PC-3 (cell line): ENCODE data around the gene MYL5. TPM values are rescaled to one million over a fixed set of nuclear protein-coding genes. Genes with fewer than 3 reads are reported as not detected.

Experiments
- ATAC-seq: fragments of 200-7000 bp; cut with Tn5 transposase; 2 replicates; pipeline ENCODE4 v1.9.1; 2020; ENCODE audit warnings: mild to moderate bottlenecking, moderate library complexity
- BruUV-seq: library from RNA; stranded (reverse); fragments of 400-500 nt; replicated peaks from 2 replicates; lab custom pipeline; 2021; lab: Mats Ljungman, UMichigan
- CTCF ChIA-PET: fragments of 300-600 bp; sonication (Branson Sonifier 250); formaldehyde crosslinking; loops from one replicate; lab custom pipeline; 2022; ENCODE audit warnings: antibody characterized with exemption; lab: Charles Lee
- POLR2A ChIA-PET: fragments of 300-600 bp; sonication (Branson Sonifier 250); formaldehyde crosslinking; loops from one replicate; lab custom pipeline; 2022; ENCODE audit warnings: antibody characterized with exemption; ENCODE audit not compliant: unreplicated experiment; lab: Charles Lee
- DNase-seq: peaks from one replicate; pipeline ENCODE4 v3.0.0-alpha.2; 2015
- H2AFZ ChIP-seq: fragments of 300-600 bp; sonication (generic); 2 replicates; pipeline ENCODE4 v1.6.0; 2016; ENCODE audit warnings: antibody characterized with exemption, low read length
- H3F3A ChIP-seq: fragments of 300-600 bp; sonication (generic); one replicate; pipeline ENCODE4 v1.6.0; 2017; ENCODE audit warnings: antibody characterized with exemption, low read length, control low read depth, mild to moderate bottlenecking; ENCODE audit not compliant: unreplicated experiment
- H3K27ac ChIP-seq: fragments of 300-600 bp; sonication (generic); 2 replicates; pipeline ENCODE4 v1.5.1; 2016; ENCODE audit warnings: mild to moderate bottlenecking, low read length
- H3K27me3 ChIP-seq: fragments of 300-600 bp; sonication (generic); 2 replicates; pipeline ENCODE4 v1.6.1; 2016; ENCODE audit warnings: low read length, mixed read lengths
- H3K36me3 ChIP-seq: fragments of 300-600 bp; sonication (generic); 2 replicates; pipeline ENCODE4 v1.6.1; 2016; ENCODE audit warnings: low read depth, mixed run types, low read length, mixed read lengths
- H3K4me1 ChIP-seq: fragments of 300-600 bp; sonication (generic); 2 replicates; pipeline ENCODE4 v1.5.1; 2016; ENCODE audit warnings: low read length; ENCODE audit not compliant: insufficient read depth
- H3K4me2 ChIP-seq: fragments of 300-600 bp; sonication (generic); 2 replicates; pipeline ENCODE4 v1.6.0; 2016; ENCODE audit warnings: low read length
- H3K4me3 ChIP-seq: fragments of 300-600 bp; sonication (generic); 2 replicates; pipeline ENCODE4 v1.5.1; 2016; ENCODE audit warnings: mild to moderate bottlenecking, low read length, mixed read lengths
- H3K79me2 ChIP-seq: fragments of 300-600 bp; sonication (generic); 2 replicates; pipeline ENCODE4 v1.6.1; 2017; ENCODE audit warnings: low read length, mixed read lengths
- H3K9ac ChIP-seq: fragments of 300-600 bp; sonication (generic); 2 replicates; pipeline ENCODE4 v1.6.0; 2016; ENCODE audit warnings: mild to moderate bottlenecking, low read length
- H3K9me2 ChIP-seq: fragments of 300-600 bp; sonication (generic); replicated peaks from 2 replicates; pipeline ENCODE4 v1.6.1; 2016; ENCODE audit warnings: mixed run types, low read length, mixed read lengths
- H3K9me3 ChIP-seq: fragments of 300-600 bp; sonication (generic); 2 replicates; pipeline ENCODE4 v1.6.1; 2016; ENCODE audit warnings: low read length, mixed read lengths
- H4K20me1 ChIP-seq: fragments of 300-600 bp; sonication (generic); 2 replicates; pipeline ENCODE4 v1.6.1; 2016; ENCODE audit warnings: low read length, mixed read lengths
- EZH2 ChIP-seq: fragments of 300-600 bp; sonication (generic); IDR thresholded peaks from one replicate; pipeline ENCODE4 v1.6.1; 2017; ENCODE audit warnings: antibody characterized with exemption, mild to moderate bottlenecking, low read length; ENCODE audit not compliant: unreplicated experiment
- EZH2phosphoT487 ChIP-seq: fragments of 300-600 bp; sonication (generic); IDR thresholded peaks from 2 replicates; pipeline ENCODE4 v1.6.1; 2018; ENCODE audit warnings: mild to moderate bottlenecking, antibody characterized with exemption, low read length, borderline replicate concordance
- intact Hi-C: fragments of 100-400 bp; cut with micrococcal nuclease; formaldehyde crosslinking; loops from 2 replicates; pipeline ENCODE4 v1.9.0; 2023
- total RNA-seq: library from RNA; depleted of rRNA; stranded (reverse); fragments of >200 nt; gene quantifications from 2 replicates; pipeline ENCODE4 v1.2.3, GENCODE V29; 2014
- TF ChIP-seq, protein P1 (sequence below): fragments of 300-600 bp; sonication (generic); conservative IDR thresholded peaks from 2 replicates; pipeline ENCODE4 v1.5.1; 2017; ENCODE audit warnings: antibody characterized with exemption, low read depth, mild to moderate bottlenecking, low read length

The MYL5 gene
- total RNA-seq, 1 experiment from 2014 or later, result 15.2 TPM

DNA sequence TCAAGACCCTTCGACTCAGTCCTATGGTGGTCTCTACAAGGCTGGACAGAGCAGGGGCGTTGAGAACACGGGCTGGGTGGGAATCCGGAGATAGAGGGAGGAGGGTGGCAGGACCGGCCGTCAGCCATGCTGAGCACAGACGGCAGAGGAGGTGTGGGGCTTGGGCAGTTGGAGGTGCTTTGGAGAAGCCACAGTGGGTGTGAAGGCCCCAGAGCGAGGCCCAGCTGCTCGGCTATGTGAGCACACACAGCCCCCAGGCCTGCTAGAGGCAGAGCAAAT lies 44.8 kb upstream of the MYL5 start:
- Histone ChIP-seq H2AFZ (no peak overlapping the region), H3F3A (no peaks in the 10 kb centered on the region), H3K27ac (no peak overlapping the region), H3K79me2 (no peaks in the 10 kb centered on the region), H3K9me3 (no peaks in the 10 kb centered on the region), H3K9ac (no peak overlapping the region), H3K4me2 (no peak overlapping the region), H3K9me2 (no peaks in the 10 kb centered on the region), H3K36me3 (no peaks in the 10 kb centered on the region), H3K27me3 (no peaks in the 10 kb centered on the region), H3K4me3 (no peak overlapping the region), H4K20me1 (no peaks in the 10 kb centered on the region), H3K4me1 (no peaks in the 10 kb centered on the region)
- TF ChIP-seq EZH2phosphoT487 (no peak), EZH2 (no peak)
- TF ChIP-seq, protein P1, sequence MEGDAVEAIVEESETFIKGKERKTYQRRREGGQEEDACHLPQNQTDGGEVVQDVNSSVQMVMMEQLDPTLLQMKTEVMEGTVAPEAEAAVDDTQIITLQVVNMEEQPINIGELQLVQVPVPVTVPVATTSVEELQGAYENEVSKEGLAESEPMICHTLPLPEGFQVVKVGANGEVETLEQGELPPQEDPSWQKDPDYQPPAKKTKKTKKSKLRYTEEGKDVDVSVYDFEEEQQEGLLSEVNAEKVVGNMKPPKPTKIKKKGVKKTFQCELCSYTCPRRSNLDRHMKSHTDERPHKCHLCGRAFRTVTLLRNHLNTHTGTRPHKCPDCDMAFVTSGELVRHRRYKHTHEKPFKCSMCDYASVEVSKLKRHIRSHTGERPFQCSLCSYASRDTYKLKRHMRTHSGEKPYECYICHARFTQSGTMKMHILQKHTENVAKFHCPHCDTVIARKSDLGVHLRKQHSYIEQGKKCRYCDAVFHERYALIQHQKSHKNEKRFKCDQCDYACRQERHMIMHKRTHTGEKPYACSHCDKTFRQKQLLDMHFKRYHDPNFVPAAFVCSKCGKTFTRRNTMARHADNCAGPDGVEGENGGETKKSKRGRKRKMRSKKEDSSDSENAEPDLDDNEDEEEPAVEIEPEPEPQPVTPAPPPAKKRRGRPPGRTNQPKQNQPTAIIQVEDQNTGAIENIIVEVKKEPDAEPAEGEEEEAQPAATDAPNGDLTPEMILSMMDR, result no peak
- POLR2A ChIA-PET, result no interaction called here
- no peak for ATAC-seq
- no peak for DNase-seq
- CTCF ChIA-PET, result no interaction called here
- intact Hi-C loops, result no loop called here
- no TSS peak for BruUV-seq

DNA sequence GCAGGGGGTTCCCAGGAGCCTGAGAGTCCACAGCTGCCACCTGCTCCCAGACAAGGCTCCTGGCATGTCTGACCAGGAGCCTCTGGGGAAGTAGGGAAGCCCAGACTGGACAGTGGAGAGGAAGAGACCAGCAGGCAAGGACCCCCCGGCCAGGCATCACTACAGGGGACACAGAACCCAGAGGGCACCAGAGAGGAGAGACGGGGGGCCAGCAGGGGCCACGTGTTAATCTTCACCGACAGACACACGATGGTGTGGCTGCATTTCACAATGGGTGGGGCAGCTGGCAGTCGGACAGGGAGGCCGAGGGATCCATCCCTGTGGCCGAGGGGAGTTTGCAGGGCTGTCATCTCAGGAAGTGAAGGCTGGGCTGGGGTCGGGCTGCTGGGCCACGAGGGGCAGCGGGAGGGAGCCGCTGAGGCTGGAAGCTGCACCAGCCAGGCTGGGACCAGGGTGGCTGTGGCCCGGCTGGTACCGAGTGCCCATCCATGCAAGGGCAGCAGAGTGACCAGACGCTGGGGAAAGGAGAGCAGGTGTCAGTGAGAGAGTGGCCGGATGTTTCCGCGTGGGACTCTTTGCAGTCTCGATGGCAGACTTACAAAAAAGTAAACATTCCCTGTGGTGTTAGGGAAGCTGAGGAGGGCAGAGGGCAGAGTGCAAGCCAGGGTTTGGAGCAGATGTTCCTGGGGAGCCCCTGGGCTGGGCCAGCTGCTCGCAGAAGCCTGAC lies 44.3 kb upstream of the MYL5 start:
- no peaks in the 10 kb centered on the region for H3K79me2 ChIP-seq
- CTCF ChIA-PET, result no interaction called here
- H3K27ac ChIP-seq, result no peak overlapping the region
- H3K9me3 ChIP-seq, result no peaks in the 10 kb centered on the region
- BruUV-seq, result no TSS peak
- H4K20me1 ChIP-seq, result no peaks in the 10 kb centered on the region
- no peaks in the 10 kb centered on the region for H3F3A ChIP-seq
- no peak overlapping the region for H3K4me3 ChIP-seq
- H3K4me2 ChIP-seq, result no peak overlapping the region
- no peak for ATAC-seq
- TF ChIP-seq, protein P1, result no peak
- TF ChIP-seq EZH2phosphoT487 (no peak), EZH2 (no peak)
- intact Hi-C loops, result no loop called here
- no peaks in the 10 kb centered on the region for H3K9me2 ChIP-seq
- no peak overlapping the region for H3K9ac ChIP-seq
- H3K36me3 ChIP-seq, result no peaks in the 10 kb centered on the region
- H3K4me1 ChIP-seq, result no peaks in the 10 kb centered on the region
- POLR2A ChIA-PET, result no interaction called here
- no peaks in the 10 kb centered on the region for H3K27me3 ChIP-seq
- DNase-seq, result no peak
- no peak overlapping the region for H2AFZ ChIP-seq

GRCh38 chr4:630656-631055 lies 43.7 kb upstream of the MYL5 start:
- ATAC-seq (no peak), DNase-seq (no peak)
- no peaks in the 10 kb centered on the region for H3K9me2 ChIP-seq
- H3K27ac ChIP-seq, result no peak overlapping the region
- intact Hi-C loops, result no loop called here
- H3K9ac ChIP-seq, result no peak overlapping the region
- ChIA-PET CTCF (no interaction called here), POLR2A (no interaction called here)
- no peaks in the 10 kb centered on the region for H3K36me3 ChIP-seq
- H3F3A ChIP-seq, result no peaks in the 10 kb centered on the region
- no TSS peak for BruUV-seq
- no peaks in the 10 kb centered on the region for H3K9me3 ChIP-seq
- no peaks in the 10 kb centered on the region for H3K79me2 ChIP-seq
- no peak overlapping the region for H2AFZ ChIP-seq
- no peaks in the 10 kb centered on the region for H3K4me1 ChIP-seq
- 0 out of 2 replicates have a peak, but pooled peaks cover 3% of the 10 kb centered on the region for H3K27me3 ChIP-seq
- TF ChIP-seq, protein P1, result no peak
- TF ChIP-seq EZH2 (no peak), EZH2phosphoT487 (no peak)
- no peak overlapping the region for H3K4me3 ChIP-seq
- H4K20me1 ChIP-seq, result no peaks in the 10 kb centered on the region
- H3K4me2 ChIP-seq, result no peak overlapping the region
